Natural killer cell treated with Interleukin-12 subunit alpha and Interleukin-12 subunit beta and Interleukin-15 and Interleukin-18, amount 100 ng/mL, for 72 hours (primary cell): ENCODE measurements around the gene SLC4A2. TPM values are rescaled to one million over a fixed set of nuclear protein-coding genes. Genes with fewer than 3 reads are reported as not detected.

ENCODE experiments used
- ATAC-seq, 2 donors: fragments of 150-1000 bp; cut with Tn5 transposase in 1 of 2; sonication (Bioruptor Pico), chemical (Tn5 transposase) in 1 of 2; 2 replicates each; pipeline ENCODE4 v1.10.0; 2021
- DNase-seq: peaks from one replicate; pipeline ENCODE4 v3.0.0; 2022; ENCODE audit warnings: low spot score
- H3K27ac Mint-ChIP-seq, 2 donors: 1 replicate in 1 of 2; 2 replicates in 1 of 2; pipeline ENCODE4 v1.8.0; 2022; ENCODE audit warnings: mixed read lengths in 2 of 2, mild to moderate bottlenecking in 1 of 2, moderate library complexity in 1 of 2
- H3K27me3 Mint-ChIP-seq, 2 donors: 1 replicate in 1 of 2; 2 replicates in 1 of 2; pipeline ENCODE4 v1.8.0; 2022; ENCODE audit warnings: mixed read lengths in 2 of 2
- H3K36me3 Mint-ChIP-seq: one replicate; pipeline ENCODE4 v1.8.0; 2022; ENCODE audit warnings: mixed read lengths
- H3K4me1 Mint-ChIP-seq, 2 donors: 1 replicate in 1 of 2; 2 replicates in 1 of 2; pipeline ENCODE4 v1.8.0; 2022; ENCODE audit warnings: low read depth in 2 of 2, mixed read lengths in 2 of 2, mild to moderate bottlenecking in 1 of 2
- H3K4me3 Mint-ChIP-seq: one replicate; pipeline ENCODE4 v1.8.0; 2022; ENCODE audit warnings: mixed read lengths
- H3K9me3 Mint-ChIP-seq: 2 replicates; pipeline ENCODE4 v1.8.0; 2022; ENCODE audit warnings: mixed read lengths
- total RNA-seq, 2 donors: library from RNA; stranded (reverse); gene quantifications; one replicate each; pipeline ENCODE4 v1.2.3, GENCODE V29; 2022

SLC4A2 gene
- total RNA-seq, 2 donors from 2014 or later, result 117 to 195 TPM

DNA sequence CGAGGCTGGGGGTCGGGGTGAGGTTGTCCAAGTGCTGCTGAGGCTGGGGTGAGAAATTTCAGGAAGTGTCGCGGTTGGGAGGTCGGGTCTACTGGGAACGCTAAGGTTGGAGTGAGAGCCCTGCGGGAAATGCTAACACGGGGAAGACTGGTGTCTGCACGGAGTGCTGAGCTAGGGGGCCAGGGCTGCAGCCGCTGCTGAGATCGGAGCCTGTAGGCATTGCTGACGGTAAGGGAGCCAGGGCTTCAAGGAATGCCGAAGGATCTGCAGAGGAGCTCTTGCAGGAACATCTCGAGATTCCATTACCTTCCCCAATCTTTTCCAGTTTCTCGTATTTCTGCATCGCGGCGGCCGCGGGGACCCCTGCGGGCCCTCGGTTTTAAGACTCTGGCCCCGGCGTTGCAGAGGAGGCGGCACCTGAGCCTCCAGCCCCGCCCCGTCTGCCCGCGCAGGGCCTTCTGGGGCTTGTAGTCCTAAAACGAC is 1.8 kb upstream of the SLC4A2 start, which contains the start of gene CDK5:
Gene CDK5, minus strand, starts transcription at position 392 of the 483 bp plus-strand sequence. Its CDS starts 49 bp downstream, at position 343.
- Mint-ChIP-seq H3K4me1 (peaks cover 27 to 28% of the 10 kb centered on the region in 2 donors), H3K36me3 (no peaks in the 10 kb centered on the region), H3K27ac (peak within 1 kb of the TSS; percentile 83 to 92), H3K4me3 (peak within 1 kb of the TSS; percentile 93), H3K27me3 (peaks cover 2 to 4% of the 10 kb centered on the region in 2 donors), H3K9me3 (no peaks in the 10 kb centered on the region)
- peak in 1 of 2 donors; percentile 1 for ATAC-seq
- no peak for DNase-seq

DNA sequence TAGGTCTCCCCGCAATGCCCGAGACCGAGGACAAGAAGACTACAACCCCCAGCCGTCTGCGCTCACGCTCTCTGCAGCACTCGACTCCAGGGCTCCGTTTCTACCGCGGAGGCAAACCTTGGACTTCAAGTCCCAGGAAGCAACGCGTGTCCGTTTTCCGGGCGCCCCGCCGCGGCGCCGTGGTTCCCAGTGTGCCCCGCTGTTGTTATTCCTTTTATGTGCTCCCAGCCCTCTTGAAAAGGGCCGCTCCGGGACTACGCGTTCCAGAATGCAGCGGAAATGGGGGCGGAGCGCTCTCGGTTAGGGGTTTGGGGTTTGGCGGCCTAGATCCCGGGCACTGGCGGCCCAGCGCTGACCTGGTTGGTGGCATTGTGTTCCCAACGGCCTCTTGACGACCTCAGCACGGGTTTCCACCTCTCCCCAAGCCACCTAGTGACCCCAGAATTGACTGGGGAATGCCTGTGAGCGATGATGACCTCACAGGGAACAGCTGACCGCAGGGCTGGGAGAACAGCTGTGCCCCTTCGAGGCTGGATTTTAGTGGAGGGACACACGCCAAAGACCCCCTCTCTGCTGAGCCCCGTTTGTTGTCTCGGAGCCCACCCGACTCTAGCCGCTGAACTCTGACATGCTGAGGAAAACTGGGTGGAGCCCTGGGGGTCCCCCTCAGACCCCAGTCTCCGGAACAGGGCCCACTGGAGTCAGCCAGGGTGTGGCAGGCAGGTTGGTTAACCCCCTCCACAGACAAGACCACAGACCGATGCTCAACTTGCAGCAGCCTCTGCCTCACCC is 1.2 kb upstream of the SLC4A2 start:
- DNase-seq (peak; percentile 98), ATAC-seq (peak; percentile 95 to 97)
- peaks cover 25 to 28% of the 10 kb centered on the region in 2 donors for H3K4me1 Mint-ChIP-seq
- no peaks in the 10 kb centered on the region for H3K36me3 Mint-ChIP-seq
- H3K27ac Mint-ChIP-seq, result peak overlapping the region; percentile 83 to 92
- no peaks in the 10 kb centered on the region for H3K9me3 Mint-ChIP-seq
- H3K27me3 Mint-ChIP-seq, result no peaks in the 10 kb centered on the region
- peak overlapping the region; percentile 93 for H3K4me3 Mint-ChIP-seq

DNA sequence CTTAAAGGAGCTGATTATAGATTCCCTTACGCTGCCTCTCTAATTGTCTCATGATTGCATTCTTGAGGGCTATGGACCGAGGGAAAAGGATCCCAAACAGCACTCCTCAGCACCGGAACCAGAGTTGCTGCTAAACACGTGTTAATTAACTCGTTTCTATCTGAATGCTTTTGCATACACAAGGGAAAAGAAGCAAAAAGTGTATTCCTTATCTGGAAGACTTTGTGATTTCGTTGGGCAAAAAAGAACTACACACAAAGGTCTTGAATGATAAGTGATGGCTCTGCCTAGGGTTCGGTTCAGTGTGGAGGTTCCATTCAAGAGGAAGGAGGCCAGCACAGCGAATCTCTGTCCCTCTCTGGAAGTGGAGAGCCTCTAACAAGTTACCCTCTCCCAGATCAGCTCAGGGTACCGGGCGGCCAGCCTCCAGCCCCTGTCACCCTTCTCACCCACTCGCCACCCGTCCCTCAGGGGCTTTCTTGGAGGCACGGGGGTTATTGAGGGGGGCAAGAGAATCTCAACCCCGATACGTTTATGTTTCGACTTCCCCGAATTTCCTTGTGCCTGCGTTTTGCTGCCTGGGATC is 515 bp upstream of the SLC4A2 start:
- H3K36me3 Mint-ChIP-seq, result no peaks in the 10 kb centered on the region
- peak overlapping the region; percentile 83 to 92 for H3K27ac Mint-ChIP-seq
- peaks cover 25 to 28% of the 10 kb centered on the region in 2 donors for H3K4me1 Mint-ChIP-seq
- no peaks in the 10 kb centered on the region for H3K27me3 Mint-ChIP-seq
- no peaks in the 10 kb centered on the region for H3K9me3 Mint-ChIP-seq
- ATAC-seq, result no peak
- DNase-seq, result no peak
- peak overlapping the region; percentile 93 for H3K4me3 Mint-ChIP-seq

DNA sequence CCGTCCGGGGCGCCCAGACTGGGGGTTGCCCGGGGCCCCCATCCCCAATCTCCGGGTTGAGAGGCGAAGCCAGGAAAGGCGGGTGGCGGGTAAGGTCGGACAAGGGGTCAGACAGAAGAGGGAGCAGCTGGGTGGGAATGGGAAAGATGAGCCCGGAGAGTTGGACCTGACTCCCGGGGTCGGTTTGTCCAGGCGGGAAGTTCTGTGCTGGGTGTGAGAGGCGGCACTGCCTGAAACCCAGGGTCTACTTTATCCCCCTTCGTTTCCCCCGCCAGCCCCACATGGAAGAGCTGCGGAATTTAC is 675 bp downstream of the SLC4A2 start:
- no peaks in the 10 kb centered on the region for H3K36me3 Mint-ChIP-seq
- H3K4me1 Mint-ChIP-seq, result peaks cover 25 to 28% of the 10 kb centered on the region in 2 donors
- ATAC-seq (no peak), DNase-seq (no peak)
- no peaks in the 10 kb centered on the region for H3K9me3 Mint-ChIP-seq
- peak overlapping the region; percentile 93 for H3K4me3 Mint-ChIP-seq
- no peaks in the 10 kb centered on the region for H3K27me3 Mint-ChIP-seq
- peak overlapping the region in 1 of 2 donors; percentile 92 for H3K27ac Mint-ChIP-seq

DNA sequence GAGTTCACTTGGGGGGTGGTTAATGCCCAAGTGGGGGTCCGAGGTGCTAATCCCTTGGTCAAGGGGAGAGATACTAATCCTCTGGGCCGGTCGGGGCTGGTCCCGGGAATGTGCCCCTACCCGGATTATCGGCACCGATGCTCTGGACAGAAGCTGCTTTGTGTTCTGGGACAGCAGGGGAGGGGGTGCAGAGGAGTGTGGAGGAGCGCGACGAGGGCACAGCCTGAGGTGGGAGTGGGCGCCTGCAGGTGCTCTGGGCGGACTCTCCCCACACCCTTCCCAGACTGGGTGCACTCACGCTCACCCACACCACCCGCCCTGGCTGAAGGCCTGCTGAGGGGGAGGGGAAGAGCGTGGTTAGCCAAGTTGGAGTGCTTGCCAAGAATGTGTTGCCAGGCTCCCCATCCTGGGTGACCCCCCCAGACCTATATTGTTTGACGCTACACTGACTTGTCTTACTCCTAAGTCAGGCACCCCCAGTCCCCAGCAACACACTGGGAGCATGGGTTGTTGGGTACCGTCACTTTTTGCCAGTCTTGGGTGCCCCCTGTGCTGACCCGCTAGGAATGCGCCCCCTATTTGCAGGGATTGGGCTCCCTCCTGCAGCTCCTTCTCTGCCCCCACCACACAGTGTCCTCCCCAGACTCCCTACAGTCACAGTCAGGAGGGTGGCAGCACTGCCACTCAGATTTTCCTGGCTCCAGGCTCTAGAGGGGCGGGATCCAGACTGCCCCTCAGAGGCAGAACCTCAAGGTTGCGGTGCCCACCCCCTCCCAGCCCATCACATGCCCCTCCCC is 1.2 kb downstream of the SLC4A2 start:
- Mint-ChIP-seq H3K9me3 (no peaks in the 10 kb centered on the region), H3K4me3 (peak overlapping the region; percentile 93), H3K27ac (peak overlapping the region in 1 of 2 donors; percentile 92), H3K36me3 (no peaks in the 10 kb centered on the region), H3K27me3 (no peaks in the 10 kb centered on the region), H3K4me1 (peaks cover 28% of the 10 kb centered on the region in 2 donors)
- no peak for ATAC-seq
- no peak for DNase-seq

DNA sequence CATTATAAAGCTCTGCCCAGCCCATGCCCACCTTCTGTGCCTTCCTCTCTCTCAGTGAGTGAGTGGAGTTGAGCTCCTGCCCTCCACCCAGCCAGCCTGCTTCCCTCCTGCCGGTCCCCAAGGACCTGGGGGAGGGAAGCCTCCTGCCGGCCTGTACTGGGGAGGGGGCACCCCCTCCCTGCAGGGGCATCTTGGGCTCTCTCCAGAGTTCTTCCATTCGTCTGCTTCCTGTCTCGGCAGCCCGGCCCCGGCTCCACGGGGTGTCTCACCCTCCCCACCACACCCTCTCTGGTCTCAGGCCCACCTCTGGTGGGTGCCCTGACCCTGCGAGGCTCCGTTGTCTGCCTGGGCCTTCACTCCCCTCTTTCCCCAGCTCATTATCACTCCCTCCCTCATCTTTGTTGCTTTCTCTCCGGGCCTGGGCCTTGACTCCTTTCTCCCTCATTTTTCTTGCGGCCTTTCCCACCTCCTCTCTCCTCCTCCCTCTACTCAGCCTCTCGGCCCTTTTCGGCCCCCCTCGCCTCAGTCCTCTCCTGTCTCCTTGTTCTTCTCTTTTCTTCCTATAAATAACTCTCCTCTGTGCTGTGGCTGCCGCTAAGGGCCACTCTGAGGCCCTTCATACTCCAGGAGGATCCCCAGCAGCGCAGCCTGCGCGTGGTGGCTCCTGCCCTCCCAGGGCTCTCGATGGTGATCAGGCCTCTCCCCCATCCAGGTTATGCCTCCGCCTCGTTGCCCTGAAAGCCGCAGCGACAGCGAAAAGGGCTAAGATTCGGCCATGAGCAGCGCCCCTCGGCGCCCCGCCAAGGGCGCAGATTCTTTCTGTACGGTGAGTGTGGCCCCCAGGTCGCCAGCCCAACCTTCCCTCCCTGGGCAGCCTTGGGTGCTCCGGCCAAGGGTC is 2.1 kb downstream of the SLC4A2 start:
- Mint-ChIP-seq H3K36me3 (no peaks in the 10 kb centered on the region), H3K27ac (peak overlapping the region in 1 of 2 donors; percentile 68), H3K9me3 (no peaks in the 10 kb centered on the region), H3K4me3 (peak overlapping the region; percentile 93), H3K27me3 (no peaks in the 10 kb centered on the region), H3K4me1 (peaks cover 28% of the 10 kb centered on the region in 2 donors)
- no peak for ATAC-seq
- no peak for DNase-seq

DNA sequence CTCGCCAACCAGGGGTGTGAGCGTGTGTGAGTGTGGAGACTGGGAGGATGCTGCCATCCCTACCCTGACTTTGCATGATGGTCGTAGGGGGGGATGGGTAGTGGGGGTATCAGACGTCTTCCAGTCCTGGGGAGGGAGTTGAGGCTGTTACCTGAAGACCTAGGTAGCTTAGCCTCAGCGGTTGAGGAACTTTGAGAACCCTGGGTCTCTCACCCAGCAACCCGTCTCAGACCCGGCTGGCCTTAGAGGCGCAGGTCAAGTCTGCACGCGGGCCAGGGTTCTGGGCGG is 2.7 kb downstream of the SLC4A2 start:
- no peaks in the 10 kb centered on the region for H3K27me3 Mint-ChIP-seq
- DNase-seq (no peak), ATAC-seq (no peak)
- H3K9me3 Mint-ChIP-seq, result no peaks in the 10 kb centered on the region
- H3K4me1 Mint-ChIP-seq, result peaks cover 25 to 26% of the 10 kb centered on the region in 2 donors
- H3K27ac Mint-ChIP-seq, result peak overlapping the region in 1 of 2 donors; percentile 68
- H3K36me3 Mint-ChIP-seq, result no peaks in the 10 kb centered on the region
- H3K4me3 Mint-ChIP-seq, result no peak overlapping the region

DNA sequence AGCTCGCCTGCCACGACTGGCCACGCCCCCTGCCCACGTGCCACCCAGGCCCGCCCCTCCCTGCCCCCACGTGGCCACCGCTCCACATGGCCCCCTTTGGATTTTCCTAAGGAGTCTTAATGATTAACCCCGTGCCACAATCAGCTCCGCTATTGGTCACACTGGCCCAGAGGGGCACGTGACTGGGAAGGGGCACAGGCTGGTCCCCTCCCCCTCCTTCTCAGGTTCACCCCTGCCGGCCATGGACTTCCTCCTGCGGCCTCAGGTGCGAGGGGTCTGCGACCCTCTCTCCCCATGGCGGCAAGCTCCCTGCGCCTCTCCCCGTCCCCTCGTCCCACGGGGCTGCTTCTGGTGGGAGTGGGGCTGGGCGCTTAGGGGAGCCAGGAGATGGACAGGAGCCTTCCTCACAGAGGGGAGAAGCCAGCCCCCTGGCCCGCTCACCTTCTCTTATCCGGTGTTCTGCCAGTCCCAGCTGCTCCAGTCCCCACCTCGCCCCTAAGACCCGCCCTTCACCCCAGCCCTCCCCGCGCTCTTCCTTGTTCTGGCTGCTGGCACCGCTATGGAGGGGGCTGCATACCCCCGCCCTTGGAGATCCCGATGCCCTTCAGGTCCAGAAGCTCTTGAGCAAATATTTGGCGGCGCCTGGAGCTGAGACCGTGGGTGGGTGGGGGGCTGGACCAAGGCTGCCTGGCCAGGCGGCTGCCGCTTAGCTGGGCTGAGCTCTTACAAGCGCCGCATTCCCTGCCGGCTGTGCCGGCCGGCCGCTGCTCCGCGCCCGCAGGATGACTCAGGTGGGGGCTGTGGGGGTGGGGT is 3.2 kb downstream of the SLC4A2 start:
- ATAC-seq (no peak), DNase-seq (no peak)
- no peaks in the 10 kb centered on the region for H3K27me3 Mint-ChIP-seq
- no peaks in the 10 kb centered on the region for H3K9me3 Mint-ChIP-seq
- H3K4me3 Mint-ChIP-seq, result no peak overlapping the region
- H3K36me3 Mint-ChIP-seq, result no peaks in the 10 kb centered on the region
- H3K27ac Mint-ChIP-seq, result no peak overlapping the region
- H3K4me1 Mint-ChIP-seq, result peaks cover 19 to 20% of the 10 kb centered on the region in 2 donors

DNA sequence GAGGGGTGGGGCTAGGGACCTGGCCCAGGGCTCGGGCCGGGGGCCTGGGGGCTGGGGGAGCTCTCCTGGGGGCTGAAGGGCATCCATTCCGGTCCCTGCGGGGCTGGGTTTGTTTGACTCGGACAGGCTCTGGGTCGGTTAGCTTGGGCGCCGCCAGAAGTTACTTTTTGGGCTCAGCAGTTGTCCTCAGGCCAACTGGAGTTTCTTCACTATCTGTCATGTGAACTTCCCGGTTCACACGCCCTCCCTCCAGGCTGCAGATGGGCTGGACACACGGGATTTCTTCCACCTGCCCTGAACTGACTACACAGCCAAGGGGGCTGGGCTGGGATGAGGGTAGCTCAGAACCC is 3.8 kb downstream of the SLC4A2 start:
- no peak for ATAC-seq
- Mint-ChIP-seq H3K36me3 (no peaks in the 10 kb centered on the region), H3K9me3 (no peaks in the 10 kb centered on the region), H3K4me1 (peaks cover 19 to 20% of the 10 kb centered on the region in 2 donors), H3K27ac (no peak overlapping the region), H3K4me3 (no peak overlapping the region), H3K27me3 (no peaks in the 10 kb centered on the region)
- DNase-seq, result no peak

DNA sequence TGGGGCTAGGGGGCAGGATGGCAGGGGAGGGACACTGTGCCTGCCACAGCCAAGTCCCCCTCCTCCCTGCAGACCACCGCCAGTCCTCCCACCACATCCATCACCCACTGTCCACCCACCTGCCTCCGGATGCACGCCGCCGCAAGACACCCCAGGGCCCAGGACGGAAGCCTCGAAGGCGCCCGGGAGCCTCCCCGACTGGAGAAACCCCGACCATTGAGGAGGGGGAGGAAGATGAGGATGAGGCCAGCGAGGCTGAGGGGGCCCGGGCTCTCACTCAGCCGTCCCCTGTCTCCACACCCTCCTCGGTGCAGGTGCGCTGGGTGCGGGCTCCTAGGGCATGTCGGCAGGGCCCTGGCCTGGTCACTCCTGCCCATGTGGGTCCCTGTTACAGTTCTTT is 5.1 kb downstream of the SLC4A2 start:
- no peaks in the 10 kb centered on the region for H3K36me3 Mint-ChIP-seq
- H3K9me3 Mint-ChIP-seq, result no peaks in the 10 kb centered on the region
- DNase-seq, result no peak
- no peak overlapping the region for H3K4me3 Mint-ChIP-seq
- no peaks in the 10 kb centered on the region for H3K27me3 Mint-ChIP-seq
- peaks cover 12 to 14% of the 10 kb centered on the region in 2 donors for H3K4me1 Mint-ChIP-seq
- no peak overlapping the region for H3K27ac Mint-ChIP-seq
- ATAC-seq, result no peak

DNA sequence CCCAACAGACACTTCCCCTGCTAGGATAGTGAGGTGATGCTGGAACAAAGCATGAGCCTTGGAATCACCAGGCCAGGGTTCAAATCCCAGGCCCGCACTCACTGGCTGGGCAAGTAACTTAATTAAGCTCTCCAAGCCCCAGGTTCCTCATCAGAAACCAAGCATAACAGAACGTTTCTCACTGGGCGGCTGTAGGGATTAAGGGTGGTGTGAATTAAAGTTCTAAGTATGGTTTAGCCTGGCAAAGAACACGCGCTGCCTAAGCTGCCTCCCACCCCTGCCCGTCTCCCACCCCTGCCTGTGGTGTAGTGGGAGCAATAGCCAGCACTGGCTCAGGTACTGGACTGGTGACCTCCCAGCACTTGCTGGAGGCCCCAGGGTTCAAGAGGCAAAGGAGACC is 5.6 kb downstream of the SLC4A2 start:
- Mint-ChIP-seq H3K27me3 (no peaks in the 10 kb centered on the region), H3K27ac (no peak overlapping the region), H3K9me3 (no peaks in the 10 kb centered on the region), H3K4me3 (no peak overlapping the region), H3K4me1 (peaks cover 12 to 14% of the 10 kb centered on the region in 2 donors), H3K36me3 (no peaks in the 10 kb centered on the region)
- ATAC-seq (no peak), DNase-seq (no peak)

DNA sequence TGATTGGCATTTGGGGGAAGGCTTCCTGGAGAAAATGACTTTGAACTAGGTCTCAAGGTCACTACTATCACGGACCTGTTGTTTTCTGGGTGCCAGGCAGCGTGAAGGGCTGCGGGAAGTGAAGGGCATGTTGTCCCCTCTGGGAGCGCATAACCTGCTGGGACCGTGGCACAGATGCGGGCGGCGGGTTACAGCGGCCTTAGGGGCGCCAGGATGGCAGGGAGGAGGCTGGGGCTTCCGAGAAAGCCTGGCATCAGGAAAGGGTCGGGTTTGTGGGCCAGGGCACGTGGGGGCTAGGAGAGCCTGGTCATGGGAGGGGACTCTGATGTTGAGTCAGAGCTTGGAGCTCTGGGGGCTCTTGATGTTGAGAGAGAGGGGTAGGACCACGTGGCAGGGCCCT is 6.1 kb downstream of the SLC4A2 start:
- peaks cover 12 to 14% of the 10 kb centered on the region in 2 donors for H3K4me1 Mint-ChIP-seq

More for the DNA sequence above, 6.1 kb downstream of the SLC4A2 start:
- H3K27ac Mint-ChIP-seq, result no peak overlapping the region
- H3K27me3 Mint-ChIP-seq, result no peaks in the 10 kb centered on the region
- H3K36me3 Mint-ChIP-seq, result no peaks in the 10 kb centered on the region
- DNase-seq, result no peak
- no peaks in the 10 kb centered on the region for H3K9me3 Mint-ChIP-seq
- ATAC-seq, result no peak
- no peak overlapping the region for H3K4me3 Mint-ChIP-seq
